Measurements from ENCODE around the gene KRCC1.

- TF ChIP-seq CTCF (IDR thresholded peaks at IDR 0.05) (no peak), POLR2A (IDR thresholded peaks at IDR 0.05) (no peak), POLR2AphosphoS5 (IDR thresholded peaks at IDR 0.05) (no peak), EP300 (IDR thresholded peaks at IDR 0.05) (no peak)
Measured at GRCh38 chr2:88002359-88002707, 53.2 kb downstream of the KRCC1 start.

Measured in stomach (tissue), 4 donors.